GM19372 (cell line): Measurements from ENCODE around the gene DDAH2.

ENCODE experiments used
- ATAC-seq: cut with Tn5 transposase; IDR thresholded peaks from one replicate; pipeline ENCODE4 v1.9.1; 2021; ENCODE audit warnings: mild to moderate bottlenecking, low read depth, moderate library complexity; ENCODE audit not compliant: unreplicated experiment

Gene DDAH2

DNA sequence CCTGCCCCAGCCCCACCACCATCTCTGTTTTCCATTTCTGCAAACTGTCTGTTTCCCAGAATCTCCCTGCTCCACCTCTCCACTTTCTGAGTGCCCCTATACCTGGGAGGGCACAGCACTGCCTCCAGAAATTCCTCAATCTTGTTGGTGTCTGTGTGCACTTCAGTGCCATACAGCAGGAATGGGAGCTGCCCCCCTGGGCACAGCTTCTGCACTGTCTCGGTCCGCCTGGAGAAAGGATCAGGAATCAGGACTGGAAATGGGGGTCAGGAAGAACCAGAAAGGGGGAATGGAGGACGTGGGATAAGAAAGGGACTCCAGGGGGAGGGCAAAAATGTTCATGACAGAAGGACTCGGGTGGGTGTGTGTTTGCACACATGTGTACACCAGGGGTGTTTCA lies 4.6 kb upstream of the DDAH2 start:
- no peak for ATAC-seq

DNA sequence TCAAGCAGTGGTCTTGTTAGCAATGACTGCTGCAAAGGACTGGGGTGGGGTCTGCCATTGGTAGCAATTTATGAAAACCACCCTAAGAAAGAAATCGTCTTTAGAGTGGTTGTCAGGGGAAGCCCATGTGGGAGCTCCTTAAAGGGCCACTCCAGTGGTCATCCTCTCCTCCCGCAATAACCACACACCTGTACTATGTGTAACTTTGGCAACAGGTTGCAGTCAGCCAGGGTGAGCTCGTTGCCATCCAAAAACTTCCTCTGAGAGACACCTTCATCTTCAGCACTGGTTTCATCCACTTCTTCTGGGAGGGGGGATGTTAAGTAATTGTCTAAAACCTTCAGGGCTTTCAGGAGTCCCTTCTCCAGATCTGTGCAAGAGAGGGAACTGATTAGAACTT lies 2.9 kb upstream of the DDAH2 start:
- no peak for ATAC-seq

DNA sequence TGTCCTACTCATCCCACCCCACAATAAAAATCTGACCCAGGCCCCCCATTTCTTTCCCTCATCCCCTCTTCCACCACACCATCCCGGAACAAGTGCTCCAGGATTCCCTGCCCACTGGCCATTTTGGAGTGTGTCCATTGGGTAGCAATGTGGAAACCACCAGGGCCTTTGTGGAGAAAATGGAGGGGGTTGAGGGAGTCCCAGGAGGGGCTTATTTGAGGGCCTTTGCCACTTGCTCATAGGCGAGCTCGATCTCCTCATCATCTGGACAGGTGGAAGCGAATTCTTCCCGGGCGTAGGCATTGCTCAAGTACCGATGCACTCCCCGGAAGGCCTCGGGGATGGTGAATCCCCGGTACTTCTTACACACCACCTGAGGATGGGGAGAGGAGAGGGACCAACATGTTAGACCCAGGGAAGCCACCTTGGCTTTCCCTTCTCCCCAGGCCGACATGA lies 1.6 kb upstream of the DDAH2 start:
- ATAC-seq: no peak

DNA sequence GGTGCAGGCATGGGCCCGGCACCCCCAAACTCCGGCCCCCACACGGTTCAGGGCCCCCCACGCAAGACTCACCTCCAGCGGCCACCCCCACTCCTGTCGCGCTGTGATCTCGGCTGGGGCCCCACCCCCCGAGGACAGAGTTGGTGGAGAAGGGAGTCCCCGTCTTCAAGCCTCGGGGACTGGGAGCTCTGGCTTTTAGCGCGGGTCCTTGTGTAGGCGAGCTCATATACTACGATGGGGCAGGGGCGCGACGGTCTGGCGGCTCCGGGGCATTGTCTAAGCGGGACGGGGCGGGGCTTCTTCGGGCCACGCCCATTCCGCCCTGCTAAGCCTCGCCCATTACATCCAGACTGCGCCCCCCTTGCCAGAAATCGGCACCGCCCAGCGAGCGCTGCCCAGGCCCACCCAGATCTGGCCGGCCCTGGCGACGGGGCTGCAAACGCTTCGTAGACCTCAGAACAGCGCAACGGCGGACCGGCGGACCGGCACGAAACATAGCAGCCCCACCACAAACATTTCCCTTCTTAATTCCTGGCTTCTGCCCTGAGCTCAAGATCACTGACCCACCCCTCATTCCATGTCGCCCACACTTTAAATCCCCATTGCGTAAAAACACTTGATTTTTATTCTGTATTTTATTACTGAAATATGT lies 1.0 kb upstream of the DDAH2 start:
- ATAC-seq: peak; percentile 24

DNA sequence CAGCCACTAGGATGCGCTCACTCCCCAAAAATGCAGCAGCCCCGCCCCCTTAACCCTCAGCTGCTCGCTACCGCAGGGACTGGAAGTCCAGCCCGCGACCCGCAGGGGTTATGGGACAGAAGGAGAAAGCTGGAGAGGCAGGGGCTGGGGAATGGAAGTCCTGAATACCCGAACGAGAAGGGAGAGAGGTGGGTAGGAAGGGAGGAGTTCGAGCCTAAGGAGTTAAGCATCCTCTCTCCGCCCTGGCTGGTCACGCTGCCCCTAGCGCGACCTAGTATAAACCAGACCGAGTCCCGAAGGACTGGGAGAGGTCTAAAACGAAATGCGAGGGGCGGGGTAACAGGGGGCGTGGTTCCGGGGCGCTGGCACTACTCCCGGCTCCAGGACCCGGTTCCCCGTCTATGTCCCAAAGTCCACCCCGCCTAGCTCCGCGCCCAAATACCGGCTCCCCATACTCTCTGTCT lies 448 bp upstream of the DDAH2 start:
- peak; percentile 46 for ATAC-seq

DNA sequence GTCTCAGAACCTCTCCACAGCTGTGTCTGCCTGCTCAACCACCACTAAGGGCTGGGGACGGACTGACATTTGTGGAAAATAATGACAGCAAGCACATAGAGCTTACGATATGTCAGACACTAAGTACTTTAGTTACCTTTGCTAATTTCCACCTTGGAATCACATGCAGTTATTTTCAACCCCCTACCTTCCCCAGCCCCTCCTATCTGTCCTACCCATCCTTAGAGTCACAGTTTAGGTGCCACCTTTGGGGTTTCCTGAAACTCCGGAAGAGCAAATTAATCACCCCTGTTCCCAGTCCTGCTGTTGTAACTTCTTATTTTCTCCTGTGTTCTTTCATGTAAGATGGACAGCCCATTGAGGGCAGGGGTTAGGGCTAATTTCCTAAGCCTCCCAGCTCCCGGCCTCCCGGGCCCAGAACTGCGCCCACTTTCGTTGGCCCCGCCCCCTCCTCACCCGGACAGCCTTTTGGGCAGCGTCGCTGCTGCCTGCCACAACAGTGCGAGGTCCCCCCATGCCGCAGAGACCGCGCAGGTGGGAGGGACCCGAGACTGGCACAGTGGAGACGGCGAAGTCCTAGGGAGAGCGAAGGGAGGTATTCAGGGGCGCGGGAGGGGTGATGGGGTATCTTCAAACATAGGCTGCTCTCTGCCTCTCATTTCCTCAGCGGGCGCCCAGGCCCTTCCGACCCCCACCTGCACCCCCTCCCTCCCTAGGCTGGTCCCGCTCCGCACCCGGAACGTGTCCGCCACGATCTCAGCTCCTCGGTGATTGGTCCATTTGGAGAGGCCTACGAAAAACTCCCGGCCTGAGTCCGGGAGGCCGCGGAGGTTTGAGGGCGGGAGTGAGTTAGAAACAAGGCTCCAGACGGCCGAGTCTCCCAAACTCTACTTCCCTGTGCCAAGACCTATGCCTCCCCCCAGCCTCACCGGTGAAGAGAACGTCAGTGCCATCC lies 1.1 kb downstream of the DDAH2 start:
- ATAC-seq: no peak

DNA sequence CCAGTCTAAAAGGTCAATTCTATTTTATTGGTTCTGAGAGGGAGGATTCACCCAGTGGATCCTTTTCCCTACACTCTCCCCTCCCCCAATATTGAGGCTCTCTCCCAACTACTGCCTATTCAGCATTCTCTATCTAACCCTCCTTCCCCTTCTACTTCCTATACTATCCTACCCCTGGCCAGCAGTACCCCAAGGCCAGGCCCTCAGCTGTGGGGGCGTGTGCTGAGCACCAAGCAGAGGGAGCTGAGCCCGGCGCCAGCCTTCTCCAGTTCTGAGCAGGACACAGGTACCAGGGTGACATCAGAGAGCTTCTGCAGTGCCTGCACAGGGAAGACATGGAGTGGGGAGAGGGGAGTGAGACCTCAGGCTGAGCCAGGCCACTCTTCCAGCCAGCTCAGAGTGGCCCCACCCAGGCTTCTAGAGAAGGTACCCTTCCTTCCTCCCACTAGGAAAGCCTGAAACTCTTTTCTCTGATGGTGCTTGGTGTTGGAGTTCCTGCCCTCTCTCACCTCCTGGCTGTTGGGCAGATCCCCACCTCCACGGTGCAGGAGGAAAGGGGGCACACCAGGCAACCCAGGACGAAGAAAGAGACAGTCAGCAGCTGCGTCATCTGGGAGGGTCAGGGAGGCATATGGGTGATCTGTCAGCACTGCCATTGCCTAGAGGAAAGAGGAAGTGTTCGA lies 1.9 kb downstream of the DDAH2 start:
- no peak for ATAC-seq

DNA sequence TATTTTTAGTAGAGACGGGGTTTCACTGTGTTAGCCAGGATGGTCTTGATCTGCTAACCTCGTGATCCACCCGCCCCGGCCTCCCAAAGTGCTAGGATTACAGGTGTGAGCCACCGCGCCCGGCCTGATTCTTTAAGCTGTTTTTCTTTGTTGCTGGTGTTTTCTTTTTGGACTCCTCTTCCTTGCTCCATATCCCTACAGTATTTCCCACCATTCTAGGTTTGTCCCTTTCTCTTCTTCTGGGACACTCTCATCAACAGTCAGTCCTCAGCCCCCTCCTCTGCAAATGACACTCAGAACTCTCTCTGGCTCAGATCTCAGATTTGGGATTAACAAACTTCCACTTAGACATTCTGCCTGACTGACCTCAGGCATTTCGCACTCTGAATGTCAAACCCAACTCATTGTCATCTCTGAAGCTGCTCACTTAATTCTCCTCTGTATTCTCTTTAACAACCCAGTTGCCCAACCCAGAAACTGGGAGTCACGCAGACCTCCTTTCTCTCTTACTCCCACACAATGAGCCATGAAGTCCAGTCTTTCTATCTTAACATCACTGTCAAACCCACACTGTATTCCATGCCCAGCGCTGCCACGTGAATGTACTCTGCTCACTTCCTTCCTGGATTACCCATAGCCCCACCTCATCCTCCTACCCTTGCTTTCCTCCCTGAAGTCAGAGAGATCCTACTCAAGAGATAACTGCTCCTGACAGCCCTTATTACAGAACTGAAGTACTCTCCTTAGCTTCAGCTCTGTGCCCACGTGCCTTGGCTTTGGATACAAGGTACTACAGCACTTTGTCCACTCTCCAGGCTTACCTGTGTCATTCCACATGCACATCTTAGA lies 3.4 kb downstream of the DDAH2 start:
- ATAC-seq: no peak

DNA sequence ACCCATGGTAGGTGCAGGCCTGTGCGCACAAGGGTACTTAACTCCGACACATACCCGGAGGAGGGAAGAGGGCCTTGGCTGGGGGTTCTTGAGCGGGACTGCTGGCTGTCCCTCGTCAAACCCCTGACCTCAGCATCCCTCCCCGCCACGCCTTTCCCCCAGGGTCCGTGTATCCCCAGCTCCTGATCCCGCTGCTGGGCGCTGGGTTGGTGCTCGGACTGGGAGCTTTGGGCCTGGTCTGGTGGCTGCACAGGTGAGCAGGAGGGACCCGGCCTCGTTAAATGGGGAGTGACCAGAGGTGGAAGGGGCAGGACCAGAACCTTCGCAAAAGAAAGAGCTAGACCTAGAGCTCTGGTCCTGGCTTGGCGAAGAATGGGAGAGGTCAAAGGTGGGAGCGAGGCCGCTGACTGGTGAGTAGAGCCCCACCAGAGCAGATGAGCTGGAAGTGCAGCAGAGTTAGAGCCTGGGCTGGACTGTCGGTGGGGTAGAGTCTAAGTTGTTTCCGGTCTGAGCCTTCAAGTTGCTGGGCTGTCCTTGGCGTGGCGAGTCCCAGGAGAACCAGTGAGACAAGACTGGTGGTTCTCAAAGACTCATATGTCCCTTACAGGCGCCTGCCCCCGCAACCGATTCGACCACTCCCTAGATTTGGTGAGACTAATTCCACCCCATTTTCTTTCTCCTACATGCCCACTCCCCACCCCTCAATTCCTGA lies 5.0 kb downstream of the DDAH2 start:
- ATAC-seq: no peak

DNA sequence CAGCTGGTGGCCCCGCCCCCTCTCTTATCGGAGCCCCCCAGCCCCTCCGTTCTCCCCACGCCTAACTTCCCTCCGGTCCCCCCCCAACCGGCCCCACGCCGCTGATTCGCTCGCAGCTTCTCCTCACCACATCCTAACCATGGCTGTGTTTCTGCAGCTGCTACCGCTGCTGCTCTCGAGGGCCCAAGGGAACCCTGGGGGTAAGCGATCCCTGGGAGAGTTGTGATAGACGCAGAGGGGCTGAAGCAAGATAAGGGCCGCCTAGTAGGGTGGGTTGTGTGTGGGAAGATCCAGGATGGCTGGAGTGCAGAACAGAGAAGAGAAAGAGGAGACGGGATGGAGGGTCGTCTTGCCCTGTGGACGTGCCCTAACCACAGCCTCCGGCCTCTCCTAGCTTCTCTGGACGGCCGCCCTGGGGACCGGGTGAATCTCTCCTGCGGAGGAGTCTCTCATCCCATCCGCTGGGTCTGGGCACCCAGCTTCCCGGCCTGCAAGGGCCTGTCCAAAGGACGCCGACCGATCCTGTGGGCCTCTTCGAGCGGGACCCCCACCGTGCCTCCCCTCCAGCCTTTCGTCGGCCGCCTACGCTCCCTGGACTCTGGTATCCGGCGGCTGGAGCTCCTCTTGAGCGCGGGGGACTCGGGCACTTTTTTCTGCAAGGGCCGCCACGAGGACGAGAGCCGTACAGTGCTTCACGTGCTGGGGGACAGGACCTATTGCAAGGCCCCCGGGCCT lies 5.7 kb downstream of the DDAH2 start, which contains the start of gene MPIG6B:
TSS of gene MPIG6B (plus strand) at position 129 of the 735 bp plus-strand sequence. CDS start at position 140, 11 bp downstream.
- no peak for ATAC-seq

DNA sequence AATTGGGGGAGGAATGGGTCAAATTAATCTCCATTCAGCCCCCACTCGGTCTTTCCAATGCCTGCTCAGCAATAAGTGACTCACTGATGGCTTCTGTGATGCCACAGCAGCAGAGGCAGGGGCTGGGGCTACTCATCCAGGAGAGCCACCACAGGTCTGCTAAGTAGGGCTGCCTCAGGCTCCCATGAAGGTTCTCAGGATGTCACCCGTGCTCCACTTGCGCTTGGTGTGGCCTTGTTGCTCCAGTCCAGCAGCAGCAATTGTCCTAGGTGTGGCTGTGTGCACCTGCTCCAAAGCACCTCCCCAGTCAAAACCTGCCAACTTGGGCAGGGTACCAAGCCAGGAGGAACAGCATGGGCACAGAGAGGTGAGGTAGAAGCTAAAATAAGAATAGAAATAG lies 6.9 kb downstream of the DDAH2 start:
- no peak for ATAC-seq

DNA sequence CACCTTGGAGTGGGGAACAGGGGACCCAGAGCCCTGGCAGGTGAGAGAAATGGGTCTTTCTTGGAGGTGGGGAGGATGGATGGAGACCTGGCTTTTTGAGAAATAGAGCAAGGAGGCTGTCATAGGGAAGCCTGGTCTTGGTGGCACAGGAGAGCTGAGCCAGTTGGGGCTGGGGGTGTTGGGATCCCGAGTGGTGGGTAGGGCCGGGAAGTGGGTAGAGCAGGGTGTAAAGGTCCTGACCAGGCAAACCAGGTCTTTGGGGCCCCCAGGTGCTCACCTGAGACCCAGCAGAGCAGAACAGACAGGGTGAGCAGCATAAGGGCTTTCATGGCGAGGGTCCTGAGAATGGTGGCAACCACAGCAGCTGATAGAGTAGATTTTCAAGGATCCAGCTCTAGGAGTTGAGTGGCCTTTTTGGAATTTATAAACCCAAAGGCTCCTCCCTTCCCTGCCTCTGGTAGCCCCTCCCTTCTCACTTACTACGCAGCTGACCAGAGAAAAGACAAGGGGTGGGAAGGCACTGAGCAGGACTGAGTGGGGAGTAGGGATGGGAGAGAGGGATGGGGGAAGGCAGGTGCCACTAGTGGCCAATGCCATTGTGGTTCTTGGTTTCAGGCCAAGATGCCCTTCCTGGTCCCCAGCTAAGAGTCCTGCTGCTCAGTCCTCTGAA lies 7.6 kb downstream of the DDAH2 start, which contains the start of gene LY6G6C:
TSS of gene LY6G6C (minus strand) at position 396 of the 670 bp plus-strand sequence. CDS start at position 329, 67 bp downstream.
- ATAC-seq: no peak

DNA sequence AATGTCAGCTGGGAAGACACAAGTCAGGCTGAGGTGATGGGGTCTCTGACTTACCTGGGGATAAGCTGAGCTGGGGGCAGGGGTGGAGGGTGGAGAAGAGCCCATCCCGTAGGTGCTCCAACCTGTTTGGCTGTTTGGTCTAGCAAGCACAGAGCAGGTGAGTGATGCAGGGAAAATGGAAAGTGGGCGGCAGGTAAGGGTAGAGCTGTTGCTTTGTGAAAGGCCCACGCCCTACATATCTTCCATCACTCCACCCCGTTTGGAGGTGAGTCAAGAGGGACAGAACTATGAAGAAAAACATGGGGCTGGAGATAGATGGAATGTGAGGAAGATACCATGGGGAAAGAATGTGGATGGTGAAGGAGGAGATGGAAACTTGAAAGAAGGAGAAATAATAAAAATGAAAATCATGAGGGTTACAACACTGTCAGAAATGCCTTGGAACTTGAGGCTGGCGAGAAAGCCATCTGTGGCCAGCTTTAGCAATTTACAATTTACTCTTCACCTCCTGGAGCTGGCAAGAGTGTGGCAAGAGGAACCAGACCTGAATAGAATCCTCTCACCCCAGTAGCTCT lies 8.8 kb downstream of the DDAH2 start:
- no peak for ATAC-seq

DNA sequence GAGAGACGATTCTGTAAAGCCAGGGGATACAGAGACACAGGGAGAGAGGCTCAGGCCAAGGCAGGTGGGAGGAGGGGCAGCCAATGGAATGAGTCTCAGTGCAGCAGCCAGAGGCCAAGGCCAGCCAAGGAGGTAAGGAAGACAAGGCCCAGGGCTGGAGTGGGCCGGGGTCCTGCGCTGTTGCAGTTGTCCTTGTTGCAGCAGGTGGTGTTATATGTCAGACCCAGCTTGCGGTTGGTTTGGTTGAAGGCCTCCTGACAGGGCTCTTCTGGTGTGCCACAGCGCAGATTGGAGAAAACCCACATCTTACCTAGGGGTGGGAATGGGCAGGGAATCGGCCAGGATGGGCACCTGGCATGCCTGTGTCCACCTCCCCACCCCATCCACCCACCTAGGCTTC lies 10.1 kb downstream of the DDAH2 start:
- ATAC-seq: no peak

DNA sequence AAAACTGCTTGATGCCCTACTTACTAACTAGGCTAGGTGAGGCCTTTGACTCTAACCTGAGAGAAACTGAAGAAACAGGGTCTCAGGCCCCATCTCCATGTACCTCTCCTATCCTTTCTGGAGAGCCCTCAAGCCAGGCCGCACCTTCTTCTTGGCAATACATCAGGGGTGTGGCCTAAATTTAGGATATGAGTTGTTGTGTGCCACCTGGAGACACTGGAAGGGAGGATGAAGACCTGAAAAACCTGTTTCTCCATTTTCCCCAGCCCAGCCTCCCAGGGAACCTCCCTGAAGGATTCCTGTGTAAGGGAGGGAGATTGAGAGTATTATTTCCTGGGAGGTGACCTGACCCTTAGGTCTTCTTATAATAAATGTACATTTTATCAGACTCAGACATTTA lies 10.8 kb downstream of the DDAH2 start:
- no peak for ATAC-seq

DNA sequence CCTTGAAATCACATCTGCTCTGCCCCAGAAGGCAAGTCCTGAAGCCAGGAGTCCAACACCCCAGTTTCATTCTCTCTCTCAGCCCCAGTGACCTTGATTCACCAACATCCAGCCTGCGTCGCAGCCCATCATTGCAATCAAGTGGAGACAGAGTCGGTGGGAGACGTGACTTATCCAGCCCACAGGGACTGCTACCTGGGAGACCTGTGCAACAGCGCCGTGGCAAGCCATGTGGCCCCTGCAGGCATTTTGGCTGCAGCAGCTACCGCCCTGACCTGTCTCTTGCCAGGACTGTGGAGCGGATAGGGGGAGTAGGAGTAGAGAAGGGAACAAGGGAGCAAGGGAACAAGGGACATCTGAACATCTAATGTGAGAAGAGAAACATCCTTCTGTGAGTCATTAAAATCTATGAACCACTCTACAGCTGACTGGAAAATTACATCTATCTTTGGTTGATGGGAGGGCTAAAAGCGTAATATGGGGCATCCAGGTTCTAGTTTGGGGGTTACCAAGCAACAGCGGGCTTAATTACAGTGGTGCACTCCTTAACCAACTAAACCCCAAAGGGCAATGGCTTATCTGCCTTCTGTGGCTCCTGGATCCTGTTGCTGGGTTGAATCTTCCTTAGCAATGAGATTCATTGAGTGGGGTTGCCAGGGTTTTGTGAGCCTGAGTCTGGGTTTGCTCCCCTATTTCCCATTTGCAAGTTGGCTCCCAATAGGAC lies 11.4 kb downstream of the DDAH2 start:
- no peak for ATAC-seq
